ENCODE measurements around the gene TDRD10. TPM values are rescaled to one million over a fixed set of nuclear protein-coding genes. Genes with fewer than 3 reads are reported as not detected.

TDRD10 gene
- total and polyA plus RNA-seq, 7 donors: 0.46 to 3.9 (median 1.8) TPM

GRCh38 chr1:154476791-154477190 is 25.2 kb upstream of the TDRD10 start:
- Histone ChIP-seq H3K27ac (no peak overlapping the region), H3K4me1 (peaks cover 0 to 10% (median 2%) of the 10 kb centered on the region in 4 donors), H3K36me3 (no peaks in the 10 kb centered on the region), H3K4me3 (no peak overlapping the region), H3K27me3 (no peaks in the 10 kb centered on the region), H3K9me3 (no peaks in the 10 kb centered on the region)
- intact Hi-C loops (cut with DNase I): no loop called here
- TF ChIP-seq CTCF (IDR thresholded peaks at IDR 0.05) (no peak), POLR2A (IDR thresholded peaks at IDR 0.05) (no peak), EP300 (IDR thresholded peaks at IDR 0.05) (no peak)
- no peak for DNase-seq
- WGBS, 2 donors: 95 to 96% methylated on average over 1 of the region's 1 CpG

- no peaks in the 10 kb centered on the region for H3K36me3 ChIP-seq
- H3K4me3 ChIP-seq: no peak overlapping the region
- no peak for TF ChIP-seq EP300 (IDR thresholded peaks at IDR 0.05)
- peak in 1 of 2 donors; percentile 42 for TF ChIP-seq POLR2A (IDR thresholded peaks at IDR 0.05)
- intact Hi-C loops (cut with DNase I): loop anchor here (2.0 kb wide), 1 partner anchor 71 kb away; no protein-coding TSS in a partner anchor
- 20 to 67% methylated on average over 8 of the region's 8 CpGs for WGBS, 2 donors
- no peaks in the 10 kb centered on the region for H3K9me3 ChIP-seq
- DNase-seq: no peak
- no peaks in the 10 kb centered on the region for H3K27me3 ChIP-seq
- peaks cover 0 to 10% (median 2%) of the 10 kb centered on the region in 4 donors for H3K4me1 ChIP-seq
- H3K27ac ChIP-seq: no peak overlapping the region
Observed at GRCh38 chr1:154478013-154478412, 24.0 kb upstream of the TDRD10 start.

- Histone ChIP-seq H3K4me1 (peaks cover 0 to 10% (median 2%) of the 10 kb centered on the region in 4 donors), H3K9me3 (no peaks in the 10 kb centered on the region), H3K27ac (peak overlapping the region in 1 of 4 donors; percentile 54), H3K36me3 (no peaks in the 10 kb centered on the region), H3K4me3 (no peak overlapping the region), H3K27me3 (no peaks in the 10 kb centered on the region)
- peak in 1 of 4 experiments; percentile 37 for TF ChIP-seq CTCF (IDR thresholded peaks at IDR 0.05)
- TF ChIP-seq EP300 (IDR thresholded peaks at IDR 0.05): no peak
- intact Hi-C loops (cut with DNase I): loop anchor here (2.0 kb wide), 1 partner anchor 70 kb away; no protein-coding TSS in a partner anchor
- DNase-seq: no peak
- 15 to 31% methylated on average over 5 of the region's 5 CpGs for WGBS, 2 donors
Observed at GRCh38 chr1:154478639-154479038, 23.4 kb upstream of the TDRD10 start.

- 40 to 42% methylated on average over 9 of the region's 9 CpGs for WGBS, 2 donors
- Histone ChIP-seq H3K4me3 (peak overlapping the region in 1 of 4 donors; percentile 6), H3K9me3 (no peaks in the 10 kb centered on the region), H3K27me3 (no peaks in the 10 kb centered on the region), H3K27ac (peak overlapping the region in 2 of 4 donors; percentile 32 to 54), H3K4me1 (peaks cover 0 to 10% (median 2%) of the 10 kb centered on the region in 4 donors), H3K36me3 (no peaks in the 10 kb centered on the region)
- TF ChIP-seq POLR2A (IDR thresholded peaks at IDR 0.05): no peak
- no peak for TF ChIP-seq EP300 (IDR thresholded peaks at IDR 0.05)
- TF ChIP-seq POLR2AphosphoS5 (IDR thresholded peaks at IDR 0.05): peak in 3 of 4 donors; percentile 36 to 45 (median 38)
- TF ChIP-seq CTCF (IDR thresholded peaks at IDR 0.05): peak; percentile 94 to 97 (median 96)
- intact Hi-C loops (cut with DNase I): loop anchor here (2.0 to 5.0 kb wide), 3 partner anchors 69 to 399 kb away; no protein-coding TSS in a partner anchor
- DNase-seq: peak; percentile 81
Observed at GRCh38 chr1:154479764-154480421, 22.1 kb upstream of the TDRD10 start.

GRCh38 chr1:154481053-154481452 is 21.0 kb upstream of the TDRD10 start:
- DNase-seq: no peak
- Histone ChIP-seq H3K27ac (no peak overlapping the region), H3K4me3 (no peak overlapping the region), H3K4me1 (peaks cover 0 to 12% (median 2%) of the 10 kb centered on the region in 4 donors), H3K9me3 (no peaks in the 10 kb centered on the region), H3K27me3 (no peaks in the 10 kb centered on the region), H3K36me3 (no peaks in the 10 kb centered on the region)
- TF ChIP-seq POLR2A (IDR thresholded peaks at IDR 0.05) (no peak), CTCF (IDR thresholded peaks at IDR 0.05) (no peak), EP300 (IDR thresholded peaks at IDR 0.05) (no peak), POLR2AphosphoS5 (IDR thresholded peaks at IDR 0.05) (no peak)
- 71 to 79% methylated on average over 1 of the region's 1 CpG for WGBS, 2 donors
- intact Hi-C loops (cut with DNase I): loop anchor here (2.0 to 5.0 kb wide), 2 partner anchors 281 to 398 kb away; no protein-coding TSS in a partner anchor
